MM.1S (cell line): ENCODE data around the gene CHST11.

Experiments
- EZH2 ChIP-seq: fragments of 300-600 bp; sonication (generic); optimal IDR thresholded peaks from 2 replicates; pipeline ENCODE3; 2017; ENCODE audit warnings: low read depth, mild to moderate bottlenecking, antibody characterized with exemption, low read length, mixed read lengths
- EZH2phosphoT487 ChIP-seq: fragments of 300-600 bp; sonication (generic); IDR thresholded peaks from 2 replicates; pipeline ENCODE4 v1.6.1; 2018; ENCODE audit warnings: antibody characterized with exemption, low read length
- TF ChIP-seq, protein P1 (sequence below): fragments of 300-600 bp; sonication (generic); IDR thresholded peaks from 2 replicates; pipeline ENCODE4 v1.5.1; 2016; ENCODE audit warnings: antibody characterized with exemption, low read length, mixed read lengths

- TF ChIP-seq, protein P1, sequence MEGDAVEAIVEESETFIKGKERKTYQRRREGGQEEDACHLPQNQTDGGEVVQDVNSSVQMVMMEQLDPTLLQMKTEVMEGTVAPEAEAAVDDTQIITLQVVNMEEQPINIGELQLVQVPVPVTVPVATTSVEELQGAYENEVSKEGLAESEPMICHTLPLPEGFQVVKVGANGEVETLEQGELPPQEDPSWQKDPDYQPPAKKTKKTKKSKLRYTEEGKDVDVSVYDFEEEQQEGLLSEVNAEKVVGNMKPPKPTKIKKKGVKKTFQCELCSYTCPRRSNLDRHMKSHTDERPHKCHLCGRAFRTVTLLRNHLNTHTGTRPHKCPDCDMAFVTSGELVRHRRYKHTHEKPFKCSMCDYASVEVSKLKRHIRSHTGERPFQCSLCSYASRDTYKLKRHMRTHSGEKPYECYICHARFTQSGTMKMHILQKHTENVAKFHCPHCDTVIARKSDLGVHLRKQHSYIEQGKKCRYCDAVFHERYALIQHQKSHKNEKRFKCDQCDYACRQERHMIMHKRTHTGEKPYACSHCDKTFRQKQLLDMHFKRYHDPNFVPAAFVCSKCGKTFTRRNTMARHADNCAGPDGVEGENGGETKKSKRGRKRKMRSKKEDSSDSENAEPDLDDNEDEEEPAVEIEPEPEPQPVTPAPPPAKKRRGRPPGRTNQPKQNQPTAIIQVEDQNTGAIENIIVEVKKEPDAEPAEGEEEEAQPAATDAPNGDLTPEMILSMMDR = no peak
- no peak for TF ChIP-seq EZH2phosphoT487
- no peak for TF ChIP-seq EZH2
Observed at GRCh38 chr12:104618691-104619090, 161.9 kb downstream of the CHST11 start.
